ENCODE measurements around the gene XKR7.

GRCh38 chr20:31951530-31952453, 16.2 kb upstream of the XKR7 start, which contains the start of gene PDRG1:
- TF ChIP-seq CTCF (IDR thresholded peaks at IDR 0.05) (peak; percentile 89 to 99 (median 98)), POLR2A (IDR thresholded peaks at IDR 0.05) (peak; percentile 62)

All from right lobe of liver (tissue), 4 donors.